ENCODE measurements around the gene FHL2. TPM values are rescaled to one million over a fixed set of nuclear protein-coding genes. Genes with fewer than 3 reads are reported as not detected.

Gene FHL2
- total and polyA plus RNA-seq, 2 experiments from 2014 or later, result 612 to 1,288 TPM

DNA sequence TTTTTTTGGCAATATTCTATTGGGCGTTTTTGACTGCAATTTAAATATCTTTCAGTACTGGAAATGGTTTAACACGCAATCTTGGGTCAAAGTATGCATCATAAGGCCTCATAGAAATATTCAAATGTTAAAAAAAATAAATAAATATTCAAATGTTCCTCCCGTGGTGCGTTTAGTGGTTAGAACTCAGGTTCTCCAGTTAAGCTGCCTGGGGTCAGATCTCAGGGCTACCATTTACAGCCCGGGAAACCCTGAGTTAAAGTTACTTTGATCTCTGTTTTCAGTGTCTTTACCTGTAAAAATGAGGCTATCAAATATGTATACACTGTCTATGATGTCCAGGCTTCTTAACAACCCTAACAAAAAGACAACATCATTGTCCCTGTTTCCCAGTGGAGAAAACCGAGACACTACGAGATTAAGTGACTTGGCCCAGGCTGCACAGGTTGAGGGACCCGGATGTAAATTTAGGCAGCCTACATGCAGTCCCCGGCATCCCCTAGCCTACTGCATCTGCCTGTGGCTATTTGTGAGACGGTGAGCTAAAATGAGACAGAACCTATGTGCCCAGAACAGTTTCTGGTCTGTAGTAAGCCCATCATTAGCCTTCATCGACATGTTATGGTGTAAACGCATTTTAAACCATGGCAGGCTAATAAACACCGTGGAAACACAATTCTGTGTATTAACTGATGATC lies 1.7 kb downstream of the FHL2 start:
- no peaks in the 10 kb centered on the region for H3K9me3 ChIP-seq (ENCODE audit: low read depth)
- H3K4me1 ChIP-seq (ENCODE audit: low read depth), result peaks cover 20% of the 10 kb centered on the region
- peak overlapping the region; percentile 58 for H3K27ac ChIP-seq
- H3K27me3 ChIP-seq, result no peaks in the 10 kb centered on the region
- H3K36me3 ChIP-seq, result peaks cover 15% of the 10 kb centered on the region
- DNase-seq (ENCODE audit: low read depth in 1 of 2, low spot score in 1 of 2), result peak in 1 of 2 donors; percentile 60
- H3K4me3 ChIP-seq, result peak overlapping the region; percentile 77
- TF ChIP-seq, protein P1, sequence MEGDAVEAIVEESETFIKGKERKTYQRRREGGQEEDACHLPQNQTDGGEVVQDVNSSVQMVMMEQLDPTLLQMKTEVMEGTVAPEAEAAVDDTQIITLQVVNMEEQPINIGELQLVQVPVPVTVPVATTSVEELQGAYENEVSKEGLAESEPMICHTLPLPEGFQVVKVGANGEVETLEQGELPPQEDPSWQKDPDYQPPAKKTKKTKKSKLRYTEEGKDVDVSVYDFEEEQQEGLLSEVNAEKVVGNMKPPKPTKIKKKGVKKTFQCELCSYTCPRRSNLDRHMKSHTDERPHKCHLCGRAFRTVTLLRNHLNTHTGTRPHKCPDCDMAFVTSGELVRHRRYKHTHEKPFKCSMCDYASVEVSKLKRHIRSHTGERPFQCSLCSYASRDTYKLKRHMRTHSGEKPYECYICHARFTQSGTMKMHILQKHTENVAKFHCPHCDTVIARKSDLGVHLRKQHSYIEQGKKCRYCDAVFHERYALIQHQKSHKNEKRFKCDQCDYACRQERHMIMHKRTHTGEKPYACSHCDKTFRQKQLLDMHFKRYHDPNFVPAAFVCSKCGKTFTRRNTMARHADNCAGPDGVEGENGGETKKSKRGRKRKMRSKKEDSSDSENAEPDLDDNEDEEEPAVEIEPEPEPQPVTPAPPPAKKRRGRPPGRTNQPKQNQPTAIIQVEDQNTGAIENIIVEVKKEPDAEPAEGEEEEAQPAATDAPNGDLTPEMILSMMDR (IDR thresholded peaks at IDR 0.05; ENCODE audit: low read depth, low read length), result no peak

GRCh38 chr2:105396254-105397024 lies 2.4 kb downstream of the FHL2 start:
- Histone ChIP-seq H3K36me3 (peaks cover 20% of the 10 kb centered on the region), H3K27me3 (no peaks in the 10 kb centered on the region), H3K9me3 (ENCODE audit: low read depth) (no peaks in the 10 kb centered on the region), H3K4me3 (peak overlapping the region; percentile 77), H3K4me1 (ENCODE audit: low read depth) (peaks cover 20% of the 10 kb centered on the region), H3K27ac (peak overlapping the region; percentile 58)
- peak in 1 of 2 donors; percentile 87 for DNase-seq (ENCODE audit: low read depth in 1 of 2, low spot score in 1 of 2)
- TF ChIP-seq, protein P1 (IDR thresholded peaks at IDR 0.05; ENCODE audit: low read depth, low read length), result no peak

DNA sequence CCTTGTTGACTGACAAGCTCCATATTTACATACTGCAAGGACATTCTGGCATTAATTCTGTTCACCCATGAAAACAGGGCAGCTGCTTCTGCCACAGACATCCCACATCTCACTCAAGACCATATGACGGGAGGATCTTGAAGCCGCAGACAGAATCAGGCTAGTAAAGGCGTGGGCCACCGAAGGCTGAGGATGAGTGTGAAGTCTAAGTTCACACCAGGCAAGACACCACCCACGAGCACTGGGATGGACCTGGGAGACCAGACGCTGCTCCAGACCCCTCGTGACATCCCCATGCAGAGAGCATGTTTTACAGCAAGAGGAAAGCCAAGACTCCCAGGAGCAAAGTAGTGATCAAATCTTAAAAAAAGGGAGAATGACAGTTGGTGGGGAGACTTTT lies 3.2 kb downstream of the FHL2 start:
- DNase-seq (ENCODE audit: low read depth in 1 of 2, low spot score in 1 of 2), result no peak
- Histone ChIP-seq H3K9me3 (ENCODE audit: low read depth) (no peaks in the 10 kb centered on the region), H3K27me3 (no peaks in the 10 kb centered on the region), H3K36me3 (peaks cover 25% of the 10 kb centered on the region), H3K4me3 (no peak overlapping the region), H3K4me1 (ENCODE audit: low read depth) (peaks cover 20% of the 10 kb centered on the region), H3K27ac (peak overlapping the region; percentile 58)
- TF ChIP-seq, protein P1 (IDR thresholded peaks at IDR 0.05; ENCODE audit: low read depth, low read length), result no peak

GRCh38 chr2:105394951-105395611 lies 3.8 kb downstream of the FHL2 start:
- Histone ChIP-seq H3K4me1 (ENCODE audit: low read depth) (peaks cover 20% of the 10 kb centered on the region), H3K27ac (peak overlapping the region; percentile 58), H3K9me3 (ENCODE audit: low read depth) (no peaks in the 10 kb centered on the region), H3K4me3 (no peak overlapping the region), H3K27me3 (no peaks in the 10 kb centered on the region), H3K36me3 (peaks cover 30% of the 10 kb centered on the region)
- TF ChIP-seq, protein P1 (IDR thresholded peaks at IDR 0.05; ENCODE audit: low read depth, low read length), result no peak
- peak in 1 of 2 donors; percentile 78 for DNase-seq (ENCODE audit: low read depth in 1 of 2, low spot score in 1 of 2)

DNA sequence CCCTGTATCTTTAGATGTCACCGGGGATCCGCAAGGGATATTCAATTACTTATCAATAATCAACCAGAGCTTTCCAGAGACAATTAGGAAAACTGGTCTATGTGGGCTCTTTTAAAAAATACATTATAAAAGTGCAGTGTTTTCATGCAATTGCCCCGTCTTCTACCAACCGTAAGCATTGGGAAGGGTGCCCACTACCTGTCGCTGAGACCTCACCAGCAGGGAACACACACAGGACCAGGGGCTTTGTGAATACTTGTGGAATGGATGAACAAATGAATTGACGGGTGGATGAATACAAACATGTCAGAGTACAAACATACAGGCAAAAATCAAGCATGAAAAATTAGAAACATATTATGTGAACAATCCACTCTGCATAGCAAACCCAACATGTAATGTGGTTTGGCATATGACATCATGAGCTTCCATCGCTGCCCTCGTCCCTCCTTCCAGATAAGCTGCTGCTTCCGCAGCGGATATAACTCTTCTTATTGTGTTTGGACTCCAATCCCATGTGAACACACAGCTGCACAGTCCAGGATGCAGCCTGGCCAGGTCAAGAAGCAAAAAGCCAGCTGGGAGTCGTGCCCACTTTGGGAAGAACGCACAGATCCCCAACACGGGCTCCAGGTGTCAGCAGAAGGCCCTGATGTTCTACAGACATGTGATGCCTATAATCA lies 5.3 kb downstream of the FHL2 start:
- Histone ChIP-seq H3K4me3 (no peak overlapping the region), H3K27me3 (no peaks in the 10 kb centered on the region), H3K27ac (peak overlapping the region; percentile 57), H3K4me1 (ENCODE audit: low read depth) (peaks cover 28% of the 10 kb centered on the region), H3K36me3 (peaks cover 43% of the 10 kb centered on the region), H3K9me3 (ENCODE audit: low read depth) (no peaks in the 10 kb centered on the region)
- peak in 1 of 2 donors; percentile 95 for DNase-seq (ENCODE audit: low read depth in 1 of 2, low spot score in 1 of 2)
- TF ChIP-seq, protein P1 (IDR thresholded peaks at IDR 0.05; ENCODE audit: low read depth, low read length), result no peak
